IMR-90 (cell line): Measurements from ENCODE around the gene PTPRG. TPM values are rescaled to one million over a fixed set of nuclear protein-coding genes. Genes with fewer than 3 reads are reported as not detected.

ENCODE experiments used
- ATAC-seq: fragments of 200-7000 bp; cut with Tn5 transposase; 2 replicates; pipeline ENCODE4 v1.9.1; 2020; ENCODE audit warnings: low read depth, mild to moderate bottlenecking, moderate library complexity
- BruUV-seq: library from RNA; stranded (reverse); fragments of 400-500 nt; replicated peaks from 2 replicates; lab custom pipeline; 2021; lab: Mats Ljungman, UMichigan
- CTCF ChIA-PET: fragments of 300-600 bp; formaldehyde crosslinking; extraction: SDS; loops from one replicate; lab custom pipeline; 2021; ENCODE audit warnings: antibody characterized with exemption; lab: Yijun Ruan, JAX
- POLR2A ChIA-PET: fragments of 300-600 bp; sonication (Branson Sonifier 250); formaldehyde crosslinking; loops from one replicate; lab custom pipeline; 2022; ENCODE audit warnings: antibody characterized with exemption; ENCODE audit not compliant: unreplicated experiment; lab: Charles Lee
- DNase-seq: peaks from one replicate; pipeline ENCODE4 v3.0.0; 2013
- H2AFZ ChIP-seq: replicated peaks from 2 replicates; pipeline ENCODE3; 2013; ENCODE audit warnings: low read length, mild to moderate bottlenecking; ENCODE audit not compliant: poor library complexity
- H2AK5ac ChIP-seq: 2 replicates; pipeline ENCODE4 v1.6.1; 2013; ENCODE audit warnings: low read depth, low read length, inconsistent platforms
- H2AK9ac ChIP-seq: replicated peaks from 2 replicates; pipeline ENCODE3; 2013; ENCODE audit warnings: mild to moderate bottlenecking, low read depth, low read length, moderate library complexity; ENCODE audit not compliant: poor library complexity
- H2BK120ac ChIP-seq: 2 replicates; pipeline ENCODE4 v1.6.1; 2013; ENCODE audit warnings: low read depth, low read length, inconsistent platforms
- H2BK15ac ChIP-seq: 3 replicates; pipeline ENCODE4 v1.6.1; 2013; ENCODE audit warnings: low read depth, low read length, inconsistent platforms
- H2BK20ac ChIP-seq: 2 replicates; pipeline ENCODE4 v1.6.1; 2013; ENCODE audit warnings: low read depth, mild to moderate bottlenecking, inconsistent platforms, low read length, moderate library complexity
- H2BK5ac ChIP-seq: 2 replicates; pipeline ENCODE4 v1.6.1; 2013; ENCODE audit warnings: mild to moderate bottlenecking, low read depth, low read length, inconsistent platforms; ENCODE audit not compliant: poor library complexity, severe bottlenecking
- H3K14ac ChIP-seq: replicated peaks from 2 replicates; pipeline ENCODE4 v1.6.1; 2013; ENCODE audit warnings: low read depth, low read length, inconsistent platforms
- H3K18ac ChIP-seq: 2 replicates; pipeline ENCODE4 v1.6.1; 2013; ENCODE audit warnings: low read depth, low read length, control low read depth
- H3K23ac ChIP-seq: 2 replicates; pipeline ENCODE4 v1.6.1; 2013; ENCODE audit warnings: low read depth, low read length, inconsistent platforms
- H3K27ac ChIP-seq: 2 replicates; pipeline ENCODE4 v1.5.1; 2013; ENCODE audit warnings: mild to moderate bottlenecking, control low read depth, low read length; ENCODE audit not compliant: insufficient read depth
- H3K27me3 ChIP-seq: 2 replicates; pipeline ENCODE4 v1.6.1; 2013; ENCODE audit warnings: low read length; ENCODE audit not compliant: control insufficient read depth, insufficient read depth
- H3K36me3 ChIP-seq: 2 replicates; pipeline ENCODE4 v1.6.1; 2013; ENCODE audit warnings: low read length, mixed read lengths; ENCODE audit not compliant: control insufficient read depth, insufficient read depth
- H3K4ac ChIP-seq: 2 replicates; pipeline ENCODE4 v1.6.1; 2013; ENCODE audit warnings: low read depth, low read length, inconsistent platforms
- H3K4me1 ChIP-seq: 2 replicates; pipeline ENCODE4 v1.6.1; 2013; ENCODE audit warnings: low read length, mixed read lengths; ENCODE audit not compliant: control insufficient read depth, insufficient read depth
- H3K4me2 ChIP-seq: 2 replicates; pipeline ENCODE4 v1.6.1; 2013; ENCODE audit warnings: low read depth, mild to moderate bottlenecking, control low read depth, low read length, moderate library complexity
- H3K4me3 ChIP-seq: 2 replicates; pipeline ENCODE4 v1.5.1; 2013; ENCODE audit warnings: low read depth, mild to moderate bottlenecking, control low read depth, low read length, moderate library complexity; ENCODE audit not compliant: insufficient read depth
- H3K56ac ChIP-seq: 2 replicates; pipeline ENCODE4 v1.6.1; 2013; ENCODE audit warnings: low read length, inconsistent platforms; ENCODE audit not compliant: insufficient read depth; ENCODE audit errors: extremely low read depth
- H3K79me1 ChIP-seq, 2 experiments: 2 replicates each; pipeline ENCODE4 v1.6.1; 2013; ENCODE audit warnings: low read length in 2 of 2, inconsistent platforms in 1 of 2, low read depth in 1 of 2
- H3K9ac ChIP-seq: 2 replicates; pipeline ENCODE4 v1.6.1; 2013; ENCODE audit warnings: low read depth, low read length, control low read depth
- H3K9me1 ChIP-seq: 2 replicates; pipeline ENCODE4 v1.6.1; 2013; ENCODE audit warnings: low read length, inconsistent platforms; ENCODE audit not compliant: insufficient read depth
- H3K9me3 ChIP-seq: 2 replicates; pipeline ENCODE4 v1.6.1; 2013; ENCODE audit warnings: low read length; ENCODE audit not compliant: control insufficient read depth, insufficient read depth
- H4K20me1 ChIP-seq: 2 replicates; pipeline ENCODE4 v1.6.1; 2013; ENCODE audit warnings: low read length, inconsistent platforms; ENCODE audit not compliant: insufficient read depth
- H4K5ac ChIP-seq: 2 replicates; pipeline ENCODE4 v1.6.1; 2013; ENCODE audit warnings: mild to moderate bottlenecking, low read depth, low read length, control low read depth
- H4K8ac ChIP-seq, 2 experiments: 2 replicates each; pipeline ENCODE4 v1.6.1; 2013; ENCODE audit warnings: low read depth in 2 of 2, low read length in 2 of 2, control low read depth in 1 of 2, inconsistent platforms in 1 of 2
- H4K91ac ChIP-seq: 2 replicates; pipeline ENCODE4 v1.6.1; 2013; ENCODE audit warnings: low read depth, low read length, inconsistent platforms; ENCODE audit not compliant: insufficient read depth
- CEBPB ChIP-seq: IDR thresholded peaks from 2 replicates; pipeline ENCODE4 v1.6.1; 2012; ENCODE audit warnings: low read depth, low read length, improper control_type of control experiment
- SMC3 ChIP-seq: fragments of 150-350 bp; IDR thresholded peaks from 2 replicates; pipeline ENCODE4 v1.6.1; 2016; ENCODE audit warnings: low read depth, mild to moderate bottlenecking, antibody characterized with exemption, low read length, moderate library complexity
- WGBS, 2 experiments: methylation state at CpG; one replicate each; pipeline versions ENCODE4 v1.1.5 to v1.1.7; 2013; ENCODE audit warnings: missing lambda C conversion rate in 2 of 2; ENCODE audit not compliant: insufficient read length in 1 of 2; ENCODE audit errors: extremely low coverage in 2 of 2; 5-methylcytosine and 5-hydroxymethylcytosine counted together
- dilution Hi-C: fragments of 300-500 bp; cut with HindIII; formaldehyde crosslinking; loops from one replicate; pipeline ENCODE4 v1.14.3; 2018; ENCODE audit warnings: low sequenced_read_pairs; ENCODE audit not compliant: unreplicated experiment
- in situ Hi-C: fragments of 300-500 bp; cut with MboI; formaldehyde crosslinking; loops from 3 replicates; pipeline ENCODE4 v1.14.3; 2019; ENCODE audit warnings: low sequenced_read_pairs, inconsistent platforms, mixed read lengths
- intact Hi-C: fragments of 100-400 bp; cut with micrococcal nuclease; formaldehyde crosslinking; loops from 2 replicates; pipeline ENCODE4 v1.10.0; 2022
- polyA plus RNA-seq, 3 experiments: library from polyadenylated mRNA; depleted of rRNA; stranded (reverse); fragments of >200 nt; gene quantifications; 2 replicates each; pipeline ENCODE4 v1.2.3, GENCODE V29; 2012; ENCODE audit warnings: low replicate concordance in 1 of 3
- total RNA-seq: library from RNA; depleted of rRNA; stranded (reverse); fragments of >200 nt; gene quantifications from 2 replicates; pipeline ENCODE4 v1.2.3, GENCODE V29; 2012

Gene PTPRG
- total and polyA plus RNA-seq, 2 of the 4 experiments (the other 2 are of a cell fraction), result 7.7 to 31.0 TPM

- H3K4ac ChIP-seq, result no peak overlapping the region
- H4K91ac ChIP-seq, result no peak overlapping the region
- H3K56ac ChIP-seq, result no peak overlapping the region
- no peak overlapping the region for H3K14ac ChIP-seq
- H3K4me2 ChIP-seq, result no peak overlapping the region
- H3K18ac ChIP-seq, result no peak overlapping the region
- no peak overlapping the region for H3K4me3 ChIP-seq
- TF ChIP-seq SMC3 (no peak), CEBPB (peak; percentile 83)
- no TSS peak for BruUV-seq
- no peak overlapping the region for H3K23ac ChIP-seq
- no peak overlapping the region for H2BK20ac ChIP-seq
- H2AFZ ChIP-seq, result no peak overlapping the region
- H3K9me1 ChIP-seq, result peaks cover 6% of the 10 kb centered on the region
- peaks cover 3% of the 10 kb centered on the region; the same call in 1 of the 2 replicates for H3K36me3 ChIP-seq
- no peak overlapping the region for H2AK9ac ChIP-seq
- in situ Hi-C loops, result no loop called here
- POLR2A ChIA-PET, result no interaction called here
- H2BK5ac ChIP-seq, result no peak overlapping the region
- no peak overlapping the region for H3K9ac ChIP-seq
- no peak overlapping the region for H2BK15ac ChIP-seq
- H3K27ac ChIP-seq, result no peak overlapping the region
- no peak overlapping the region for H4K8ac ChIP-seq
- CTCF ChIA-PET, result interaction anchor here (0.5 kb wide), 1 partner anchor 17 kb away, joined by 3 read pairs; no protein-coding TSS in a partner anchor
- H3K79me1 ChIP-seq, result no peaks in the 10 kb centered on the region; a peak in 1 of 4 replicates
- DNase-seq (no peak), ATAC-seq (no peak)
- no peak overlapping the region for H2AK5ac ChIP-seq
- dilution Hi-C loops, result no loop called here
- 40% methylated on average over 2 of the region's 7 CpGs; no CpG with 5 or more reads in 1 of the 2 experiments for WGBS, 2 experiments
- no peaks in the 10 kb centered on the region for H3K27me3 ChIP-seq
- no peak overlapping the region for H2BK120ac ChIP-seq
- H4K5ac ChIP-seq, result no peak overlapping the region
- intact Hi-C loops, result loop anchor here (10.0 kb wide), 1 partner anchor 550 kb away; no protein-coding TSS in a partner anchor
- H3K4me1 ChIP-seq, result no peaks in the 10 kb centered on the region
- no peaks in the 10 kb centered on the region for H3K9me3 ChIP-seq
- H4K20me1 ChIP-seq, result no peaks in the 10 kb centered on the region
Measured at GRCh38 chr3:62184559-62184958, 623.2 kb downstream of the PTPRG start.
